GM19238 (cell line): ENCODE data around the gene PLCH1.

Experiments used
- DNase-seq: peaks from one replicate; pipeline ENCODE4 v3.0.0; 2011; ENCODE audit warnings: low spot score; ENCODE audit not compliant: insufficient read length

Gene PLCH1

GRCh38 chr3:155388417-155388816 is 356.5 kb downstream of the PLCH1 start:
- no peak for DNase-seq

GRCh38 chr3:155387571-155387970 is 357.3 kb downstream of the PLCH1 start:
- DNase-seq, result no peak

GRCh38 chr3:155386919-155387318 is 358.0 kb downstream of the PLCH1 start:
- DNase-seq, result no peak

GRCh38 chr3:155385896-155386625 is 358.8 kb downstream of the PLCH1 start:
- DNase-seq, result no peak

- no peak for DNase-seq
Observed at GRCh38 chr3:155382396-155383042, 362.4 kb downstream of the PLCH1 start.

GRCh38 chr3:155377847-155378246 is 367.0 kb downstream of the PLCH1 start:
- DNase-seq, result no peak

- DNase-seq, result no peak
Observed at GRCh38 chr3:155377071-155377470, 367.8 kb downstream of the PLCH1 start.

- DNase-seq, result no peak
Observed at GRCh38 chr3:155372281-155372680, 372.6 kb downstream of the PLCH1 start.

GRCh38 chr3:155370764-155371503 is 373.9 kb downstream of the PLCH1 start:
- no peak for DNase-seq

- DNase-seq, result no peak
Observed at GRCh38 chr3:155370198-155370597, 374.7 kb downstream of the PLCH1 start.

- DNase-seq, result no peak
Observed at GRCh38 chr3:155369735-155370134, 375.1 kb downstream of the PLCH1 start.

GRCh38 chr3:155369244-155369643 is 375.6 kb downstream of the PLCH1 start:
- DNase-seq, result no peak

GRCh38 chr3:155368786-155369185 is 376.1 kb downstream of the PLCH1 start:
- DNase-seq, result no peak

- no peak for DNase-seq
Observed at GRCh38 chr3:155367506-155367905, 377.4 kb downstream of the PLCH1 start.

- no peak for DNase-seq
Observed at GRCh38 chr3:155365178-155365783, 379.6 kb downstream of the PLCH1 start.

- no peak for DNase-seq
Observed at GRCh38 chr3:155364492-155364891, 380.4 kb downstream of the PLCH1 start.

- DNase-seq, result no peak
Observed at GRCh38 chr3:155363690-155364070, 381.2 kb downstream of the PLCH1 start.

GRCh38 chr3:155362808-155363689 is 381.8 kb downstream of the PLCH1 start:
- DNase-seq, result no peak

- no peak for DNase-seq
Observed at GRCh38 chr3:155360281-155360680, 384.6 kb downstream of the PLCH1 start.

GRCh38 chr3:155356594-155357370 is 388.1 kb downstream of the PLCH1 start:
- no peak for DNase-seq
